Pancreas (tissue), 10 donors: Measurements from ENCODE around the gene ASAH2. TPM values are rescaled to one million over a fixed set of nuclear protein-coding genes. Genes with fewer than 3 reads are reported as not detected.
"Not testable (repeated sequence)": the region's sequence is repeated elsewhere in the genome, so short reads cannot be mapped to it uniquely, and the experiment has no call there.

ENCODE experiments used
- ATAC-seq, 4 donors: fragments of 200-7000 bp; cut with Tn5 transposase; one replicate each; pipeline versions ENCODE4 v1.8.0 to v1.9.1; 2020; ENCODE audit warnings: mild to moderate bottlenecking in 4 of 4, moderate library complexity in 4 of 4
- DNase-seq, 6 donors: peaks; one replicate each; pipeline ENCODE4 v3.0.0-alpha.2; 2020
- FAIRE-seq: peaks from 2 replicates; lab custom pipeline; 2012; peaks lifted over from hg19 to GRCh38; lab: Jason Lieb, UNC
- H3K27ac ChIP-seq, 4 donors: fragments of 200-600 bp; sonication (generic); 1 replicate in 3 of 4; 2 replicates in 1 of 4; pipeline versions ENCODE4 v1.5.0 to v1.8.0; 2020
- H3K27me3 ChIP-seq, 4 donors: fragments of 200-600 bp; one replicate each; pipeline ENCODE4 v1.8.0; 2021
- H3K36me3 ChIP-seq, 3 donors: fragments of 200-600 bp; sonication (generic) in 1 of 3; one replicate each; pipeline versions ENCODE4 v1.5.0 to v1.8.0; 2020 to 2021
- H3K4me1 ChIP-seq, 3 donors: fragments of 200-600 bp; one replicate each; pipeline ENCODE4 v1.8.0; 2021
- H3K4me3 ChIP-seq, 4 donors: fragments of 200-600 bp; sonication (generic) in 2 of 4; one replicate each; pipeline versions ENCODE4 v1.5.0 to v1.8.0; 2020 to 2021
- H3K9me3 ChIP-seq, 4 donors: fragments of 200-600 bp; one replicate each; pipeline ENCODE4 v1.8.0; 2021
- WGBS, 2 donors: extraction: QIAGEN DNeasy Blood & Tissue Kit; methylation state at CpG; one replicate each; pipeline ENCODE4 v1.1.7; 2013; 5-methylcytosine and 5-hydroxymethylcytosine counted together
- intact Hi-C, 3 donors: fragments of 100-400 bp; cut with DNase I; formaldehyde crosslinking; loops; one replicate each; pipeline versions ENCODE4 v1.11.1 to v1.14.2; 2022
- polyA plus RNA-seq, 2 donors: library from polyadenylated mRNA; stranded (reverse); fragments of 200-250 nt; gene quantifications; one replicate each; pipeline ENCODE4 v1.2.3, GENCODE V29; 2013
- total RNA-seq, 6 donors: library from RNA; stranded (reverse); fragmentation: NEBNext Ultra II Directional in 4 of 6; extraction: Animal tissue kit (Norgen Biotek cat#: 25700) in 4 of 6; gene quantifications; one replicate each; pipeline versions ENCODE4 v1.2.1 to v1.2.4, GENCODE V29; 2021 to 2023
- TF ChIP-seq, protein P1 (sequence below), 4 donors: fragments of 200-600 bp; sonication (generic) in 3 of 4; IDR thresholded peaks; one replicate each; pipeline versions ENCODE4 v1.5.0 to v1.8.0; 2021; ENCODE audit warnings: antibody characterized with exemption in 4 of 4
- donor health status: healthy with polysubstance abuse.
- donor health status: DM: no; HTN: no; CAD: no; lungs with moderate emphysema.
- donor health status: DM: no; HTN: no; CAD: no.
- donor health status: control.
- donor health status: control.
- donor health status: Bipolar disorder and iron deficiency.
- donor health status: DM: yes; HTN: yes; CAD: no.
- donor health status: DM: no; HTN: no; CAD: no.
- donor health status: DM: no; HTN: no; CAD: no.
- donor health status: DM: yes; HTN: yes; CAD: no.

Gene ASAH2
- total and polyA plus RNA-seq, 8 donors: 0.15 to 3.6 (median 1.2) TPM

DNA sequence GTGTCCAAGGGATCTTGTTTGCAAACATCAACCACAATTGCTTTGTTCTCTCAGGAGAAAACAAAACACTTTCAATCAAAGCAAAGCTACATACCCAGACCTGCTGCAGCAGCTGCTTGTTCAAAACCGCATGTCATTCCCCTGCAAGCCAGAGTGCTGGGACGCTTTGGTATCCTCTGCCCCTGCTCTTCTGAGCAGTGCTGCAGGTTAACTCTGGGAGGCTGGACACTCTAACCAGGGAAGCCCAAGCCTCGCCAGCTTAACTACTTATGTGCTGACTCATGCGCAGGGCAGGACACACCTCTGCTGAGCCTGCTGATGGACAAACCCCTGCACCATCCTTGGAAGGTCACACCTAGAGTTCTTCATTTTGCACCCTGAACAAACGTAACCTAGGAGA lies 28.2 kb upstream of the ASAH2 start:
- H3K27ac ChIP-seq: no peak overlapping the region
- TF ChIP-seq, protein P1, sequence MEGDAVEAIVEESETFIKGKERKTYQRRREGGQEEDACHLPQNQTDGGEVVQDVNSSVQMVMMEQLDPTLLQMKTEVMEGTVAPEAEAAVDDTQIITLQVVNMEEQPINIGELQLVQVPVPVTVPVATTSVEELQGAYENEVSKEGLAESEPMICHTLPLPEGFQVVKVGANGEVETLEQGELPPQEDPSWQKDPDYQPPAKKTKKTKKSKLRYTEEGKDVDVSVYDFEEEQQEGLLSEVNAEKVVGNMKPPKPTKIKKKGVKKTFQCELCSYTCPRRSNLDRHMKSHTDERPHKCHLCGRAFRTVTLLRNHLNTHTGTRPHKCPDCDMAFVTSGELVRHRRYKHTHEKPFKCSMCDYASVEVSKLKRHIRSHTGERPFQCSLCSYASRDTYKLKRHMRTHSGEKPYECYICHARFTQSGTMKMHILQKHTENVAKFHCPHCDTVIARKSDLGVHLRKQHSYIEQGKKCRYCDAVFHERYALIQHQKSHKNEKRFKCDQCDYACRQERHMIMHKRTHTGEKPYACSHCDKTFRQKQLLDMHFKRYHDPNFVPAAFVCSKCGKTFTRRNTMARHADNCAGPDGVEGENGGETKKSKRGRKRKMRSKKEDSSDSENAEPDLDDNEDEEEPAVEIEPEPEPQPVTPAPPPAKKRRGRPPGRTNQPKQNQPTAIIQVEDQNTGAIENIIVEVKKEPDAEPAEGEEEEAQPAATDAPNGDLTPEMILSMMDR (IDR thresholded peaks at IDR 0.05): no peak
- no peaks in the 10 kb centered on the region for H3K27me3 ChIP-seq
- no peaks in the 10 kb centered on the region for H3K9me3 ChIP-seq
- intact Hi-C loops: no loop called here
- H3K4me3 ChIP-seq: no peak overlapping the region
- H3K4me1 ChIP-seq: no peaks in the 10 kb centered on the region
- no peak for FAIRE-seq
- ATAC-seq: no peak
- 61 to 63% methylated on average over 5 of the region's 5 CpGs for WGBS, 2 donors
- DNase-seq: no peak
- no peaks in the 10 kb centered on the region for H3K36me3 ChIP-seq

DNA sequence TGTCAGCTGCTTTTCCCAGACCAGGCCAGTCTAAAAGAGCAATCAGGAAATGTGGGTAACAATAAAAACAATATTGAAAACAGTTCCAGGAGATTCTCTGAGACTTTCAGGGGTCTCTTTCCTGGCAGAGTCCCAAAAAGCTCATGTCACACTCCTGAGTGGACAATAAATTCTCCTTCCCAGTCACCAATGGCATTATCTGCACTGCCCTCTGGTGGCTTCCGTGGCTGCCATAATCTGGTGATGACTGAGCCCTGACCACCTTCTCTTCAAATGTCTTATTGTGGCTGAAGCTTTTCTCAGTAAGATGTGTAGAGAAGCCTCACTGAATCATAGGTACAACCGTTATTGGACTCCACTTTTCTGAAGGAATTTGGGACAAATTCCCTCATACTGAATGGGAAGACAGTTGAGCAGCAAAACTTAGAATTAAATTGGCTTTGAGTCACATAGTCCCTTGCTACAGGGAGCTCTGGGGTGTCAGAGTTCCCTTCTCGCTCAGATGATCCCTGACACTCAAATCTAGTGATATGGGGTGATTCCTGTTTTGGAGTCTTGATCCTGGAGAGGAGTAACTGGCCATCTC lies 24.4 kb upstream of the ASAH2 start:
- peak; percentile 66 to 87 (median 82) for ATAC-seq

DNA sequence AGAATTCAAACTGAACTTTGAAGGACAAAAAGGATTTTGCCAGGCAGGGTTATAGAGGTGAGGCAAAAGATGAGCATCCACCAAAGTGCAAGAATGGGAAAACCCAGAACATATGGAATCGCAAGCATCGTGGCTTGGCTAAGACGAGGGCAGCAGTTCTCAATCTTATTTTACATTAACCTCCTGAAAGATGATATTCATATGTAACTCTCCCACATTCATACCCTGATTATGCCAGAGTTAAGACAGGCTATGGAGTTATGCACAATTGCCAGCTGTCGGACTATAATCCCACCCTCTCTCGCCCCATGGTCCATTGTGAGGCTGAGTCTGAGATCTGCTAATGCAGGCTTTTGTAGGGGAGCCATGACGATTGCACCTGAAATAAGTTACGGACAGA lies 21.2 kb upstream of the ASAH2 start:
- no peak for FAIRE-seq
- no peaks in the 10 kb centered on the region for H3K9me3 ChIP-seq
- TF ChIP-seq, protein P1 (IDR thresholded peaks at IDR 0.05): no peak
- no peaks in the 10 kb centered on the region for H3K27me3 ChIP-seq
- no peaks in the 10 kb centered on the region for H3K36me3 ChIP-seq
- no peak for DNase-seq
- H3K27ac ChIP-seq: no peak overlapping the region
- WGBS, 2 donors: 90 to 95% methylated on average over 7 of the region's 7 CpGs
- ATAC-seq: no peak
- intact Hi-C loops: no loop called here
- H3K4me1 ChIP-seq: no peaks in the 10 kb centered on the region
- no peak overlapping the region for H3K4me3 ChIP-seq

More for the DNA sequence above, 24.4 kb upstream of the ASAH2 start:
- Histone ChIP-seq H3K27ac (no peak overlapping the region), H3K9me3 (no peaks in the 10 kb centered on the region), H3K4me1 (no peaks in the 10 kb centered on the region), H3K36me3 (no peaks in the 10 kb centered on the region), H3K27me3 (no peaks in the 10 kb centered on the region), H3K4me3 (no peak overlapping the region)
- 35 to 38% methylated on average over 3 of the region's 3 CpGs for WGBS, 2 donors
- TF ChIP-seq, protein P1 (IDR thresholded peaks at IDR 0.05): peak; percentile 12 to 48 (median 33)
- FAIRE-seq (no peak), DNase-seq (peak in 5 of 6 donors; percentile 8 to 68 (median 45))
- intact Hi-C loops: no loop called here

DNA sequence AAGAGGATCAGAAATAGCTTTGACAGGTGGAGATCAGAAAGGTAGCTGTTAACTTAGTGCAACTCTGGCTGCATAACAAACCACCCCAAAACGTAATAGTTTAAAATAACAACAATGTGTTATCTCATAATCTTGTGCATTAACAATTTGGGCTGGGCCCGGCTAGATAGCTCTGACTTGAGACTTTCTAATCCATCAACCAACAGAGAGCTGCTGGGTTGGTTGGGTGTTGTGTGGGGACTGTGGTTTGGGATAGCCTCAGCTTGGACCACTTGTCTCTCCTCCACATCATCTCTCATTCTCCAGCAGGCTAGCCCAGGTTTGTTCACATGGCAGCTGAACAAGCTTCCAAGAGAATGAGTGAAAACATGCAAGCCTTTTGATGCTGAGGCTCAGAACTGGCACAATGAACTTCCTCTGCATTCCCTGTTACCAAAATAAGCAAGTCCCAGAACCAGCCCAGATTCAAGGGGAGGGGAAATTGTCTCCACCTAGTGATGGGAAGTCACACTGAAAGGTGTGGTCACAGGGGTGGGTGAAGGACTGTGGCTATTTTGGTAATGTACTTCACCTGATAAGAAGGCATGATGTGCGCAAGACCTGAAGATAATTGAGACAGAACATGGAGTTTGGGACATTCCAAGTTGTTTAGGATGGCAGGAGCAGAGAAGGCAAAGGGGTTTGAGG lies 20.4 kb upstream of the ASAH2 start:
- intact Hi-C loops: no loop called here
- no peaks in the 10 kb centered on the region for H3K4me1 ChIP-seq
- DNase-seq: no peak
- no peaks in the 10 kb centered on the region for H3K9me3 ChIP-seq
- 82% methylated on average over 3 of the region's 3 CpGs for WGBS, 2 donors
- H3K4me3 ChIP-seq: no peak overlapping the region
- H3K36me3 ChIP-seq: no peaks in the 10 kb centered on the region
- FAIRE-seq: no peak
- no peak overlapping the region for H3K27ac ChIP-seq
- ATAC-seq: no peak
- no peaks in the 10 kb centered on the region for H3K27me3 ChIP-seq
- TF ChIP-seq, protein P1 (IDR thresholded peaks at IDR 0.05): no peak

DNA sequence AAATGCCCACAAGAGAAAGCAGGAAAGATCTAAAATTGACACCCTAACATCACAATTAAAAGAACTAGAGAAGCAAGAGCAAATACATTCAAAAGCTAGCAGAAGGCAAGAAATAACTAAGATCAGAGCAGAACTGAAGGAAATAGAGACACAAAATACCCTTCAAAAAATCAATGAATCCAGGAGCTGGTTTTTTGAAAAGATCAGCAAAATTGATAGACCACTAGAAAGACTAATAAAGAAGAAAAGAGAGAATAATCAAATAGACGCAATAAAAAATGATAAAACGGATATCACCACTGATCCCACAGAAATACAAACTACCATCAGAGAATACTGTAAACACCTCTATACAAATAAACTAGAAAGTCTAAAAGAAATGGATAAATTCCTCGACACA lies 16.6 kb upstream of the ASAH2 start:
- intact Hi-C loops, H3K9me3 ChIP-seq, FAIRE-seq, H3K4me1 ChIP-seq, H3K4me3 ChIP-seq, DNase-seq, ATAC-seq, H3K27me3 ChIP-seq, H3K36me3 ChIP-seq, H3K27ac ChIP-seq: not testable (repeated sequence)
- 83 to 89% methylated on average over 3 of the region's 3 CpGs for WGBS, 2 donors

DNA sequence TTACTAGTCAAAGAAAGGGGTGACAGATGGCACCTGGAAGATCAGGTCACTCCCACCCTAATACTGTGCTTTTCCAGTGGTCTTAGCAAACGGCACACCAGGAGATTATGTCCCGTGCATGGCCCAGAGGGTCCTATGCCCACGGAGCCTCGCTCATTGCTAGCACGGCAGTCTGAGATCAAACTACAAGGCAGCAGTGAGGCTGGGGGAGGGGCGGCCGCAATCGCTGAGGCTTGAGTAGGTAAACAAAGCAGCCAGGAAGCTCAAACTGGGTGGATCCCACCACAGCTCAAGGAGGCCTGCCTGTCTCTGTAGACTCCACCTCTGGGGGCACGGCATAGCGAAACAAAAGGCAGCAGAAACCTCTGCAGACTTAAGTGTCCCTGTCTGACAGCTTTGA lies 11.3 kb upstream of the ASAH2 start:
- H3K27me3 ChIP-seq, H3K4me3 ChIP-seq, FAIRE-seq, H3K9me3 ChIP-seq, H3K4me1 ChIP-seq, H3K36me3 ChIP-seq, H3K27ac ChIP-seq, intact Hi-C loops, ATAC-seq: not testable (repeated sequence)
- WGBS, 2 donors: 84 to 87% methylated on average over 10 of the region's 10 CpGs
- peak in 1 of 6 donors; percentile 31 for DNase-seq
